Choroid plexus epithelial cell (primary cell): ENCODE measurements around the gene SLC7A6OS.
A peak's percentile ranks its signal among the peaks of the same experiment; 100 is the strongest.

Experiments used
- DNase-seq: peaks from one replicate; pipeline ENCODE4 v3.0.0-alpha.2; 2010; ENCODE audit warnings: low read depth
- H3K4me3 ChIP-seq: 2 replicates; pipeline ENCODE4 v1.5.1; 2011; ENCODE audit warnings: low read depth, mild to moderate bottlenecking, control low read depth, low read length, moderate library complexity
- CTCF ChIP-seq: conservative IDR thresholded peaks from 2 replicates; pipeline ENCODE4 v1.5.1; 2011; ENCODE audit warnings: low read depth, mild to moderate bottlenecking, control low read depth, inconsistent platforms, low read length, moderate library complexity

SLC7A6OS gene

GRCh38 chr16:68332411-68333121 lies 21.8 kb upstream of the SLC7A6OS start:
- no peak overlapping the region for H3K4me3 ChIP-seq
- no peak for TF ChIP-seq CTCF
- peak; percentile 90 for DNase-seq

DNA sequence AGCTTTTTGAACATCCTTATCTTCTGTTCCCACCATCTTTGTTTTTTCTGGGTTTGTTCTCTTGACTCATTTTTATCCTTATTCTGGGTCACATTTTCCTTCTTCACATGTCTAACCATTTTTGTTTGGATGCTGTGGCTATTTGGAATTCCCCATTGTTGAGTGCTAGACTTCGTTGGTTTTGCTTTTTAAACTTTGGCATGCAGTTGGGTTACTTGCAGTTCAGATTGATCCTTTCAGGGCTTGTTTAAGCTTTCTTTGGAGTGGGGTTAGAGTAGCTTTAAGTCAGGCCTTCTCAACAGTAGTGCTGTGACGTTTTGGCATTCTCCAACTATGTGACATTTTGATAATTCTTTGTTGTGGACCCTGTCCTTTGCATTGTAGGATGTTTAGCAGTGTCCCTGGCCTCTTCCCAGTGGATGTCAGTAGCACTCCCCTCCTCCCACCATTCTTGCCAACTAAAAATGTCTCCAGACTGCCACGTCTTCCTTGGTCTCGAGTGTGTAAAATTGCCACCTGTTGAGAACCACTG lies 21.2 kb upstream of the SLC7A6OS start:
- H3K4me3 ChIP-seq, result no peak overlapping the region
- no peak for TF ChIP-seq CTCF
- DNase-seq, result peak; percentile 74

DNA sequence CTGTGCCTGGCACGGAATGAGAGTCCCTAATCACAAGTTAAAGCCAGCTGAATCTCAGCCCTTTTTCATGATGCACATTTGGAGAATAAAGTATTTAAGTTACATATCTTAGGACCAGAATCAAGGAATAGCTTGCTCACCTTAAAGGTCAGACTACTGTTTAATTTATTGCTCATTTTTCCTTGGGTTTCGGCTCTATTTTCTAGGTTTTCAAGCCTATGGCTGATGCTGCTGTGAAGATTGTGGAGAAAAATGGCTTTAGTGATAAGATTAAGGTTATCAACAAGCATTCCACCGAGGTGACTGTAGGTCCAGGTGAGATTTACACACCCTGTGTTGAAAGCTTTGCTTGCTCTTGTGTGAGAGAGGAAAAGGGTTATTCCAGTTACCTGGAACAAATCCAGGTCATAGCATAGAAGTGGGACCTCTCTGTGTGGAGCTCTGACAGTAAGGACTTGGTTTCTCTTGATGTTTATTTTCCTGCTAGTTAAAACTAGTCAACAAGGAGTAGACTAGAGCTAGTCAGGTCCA lies 18.2 kb upstream of the SLC7A6OS start:
- no peak for DNase-seq
- no peak for TF ChIP-seq CTCF
- no peak overlapping the region for H3K4me3 ChIP-seq

- TF ChIP-seq CTCF, result peak; percentile 96
- DNase-seq, result peak; percentile 94
- H3K4me3 ChIP-seq, result no peak overlapping the region
Observed at GRCh38 chr16:68328151-68328859, 17.6 kb upstream of the SLC7A6OS start.

- TF ChIP-seq CTCF, result no peak
- no peak overlapping the region for H3K4me3 ChIP-seq
- no peak for DNase-seq
Observed at GRCh38 chr16:68324780-68325357, 14.1 kb upstream of the SLC7A6OS start.

DNA sequence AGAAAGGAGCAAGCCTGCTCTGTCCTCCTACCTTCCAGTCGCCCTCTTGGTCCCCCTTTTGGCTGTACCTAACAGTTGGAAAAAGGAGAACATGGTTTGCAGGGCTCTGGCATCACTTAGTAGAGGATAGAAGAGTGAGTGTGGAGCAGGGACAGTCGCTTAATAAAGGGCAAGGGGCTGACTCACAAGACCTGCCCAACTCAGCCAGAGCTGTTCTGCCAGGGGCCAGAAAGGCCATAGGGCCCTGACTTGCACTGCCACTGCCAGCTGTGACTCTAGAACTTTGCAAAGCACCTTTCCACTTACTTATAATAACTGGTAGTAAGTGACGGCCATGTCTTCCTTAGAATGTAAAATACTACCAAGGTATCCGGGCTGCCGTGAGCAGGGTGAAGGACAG lies 13.6 kb upstream of the SLC7A6OS start:
- TF ChIP-seq CTCF, result no peak
- DNase-seq, result no peak
- no peak overlapping the region for H3K4me3 ChIP-seq
